ENCODE data around the gene ARL5C.

Gene ARL5C

GRCh38 chr17:39194985-39195524 is 29.1 kb upstream of the ARL5C start:
- no peak for DNase-seq (ENCODE audit: extremely low read depth in 1 of 2, low read depth in 1 of 2)

GRCh38 chr17:39194089-39194984 is 28.4 kb upstream of the ARL5C start:
- no peak for DNase-seq (ENCODE audit: extremely low read depth in 1 of 2, low read depth in 1 of 2)

- DNase-seq (ENCODE audit: extremely low read depth in 1 of 2, low read depth in 1 of 2) = no peak
These were observed 27.4 kb upstream of the ARL5C start for GRCh38 chr17:39193346-39193745.

- DNase-seq (ENCODE audit: extremely low read depth in 1 of 2, low read depth in 1 of 2) = no peak
These were observed 26.9 kb upstream of the ARL5C start for GRCh38 chr17:39192901-39193300.

- no peak for DNase-seq (ENCODE audit: extremely low read depth in 1 of 2, low read depth in 1 of 2)
These were observed 26.0 kb upstream of the ARL5C start for GRCh38 chr17:39191750-39192510.

- no peak for DNase-seq (ENCODE audit: extremely low read depth in 1 of 2, low read depth in 1 of 2)
These were observed 21.3 kb upstream of the ARL5C start for GRCh38 chr17:39187152-39187830.

GRCh38 chr17:39186481-39187002 is 20.6 kb upstream of the ARL5C start:
- no peak for DNase-seq (ENCODE audit: extremely low read depth in 1 of 2, low read depth in 1 of 2)

- no peak for DNase-seq (ENCODE audit: extremely low read depth in 1 of 2, low read depth in 1 of 2)
These were observed 17.8 kb upstream of the ARL5C start for GRCh38 chr17:39183720-39184119.

- no peak for DNase-seq (ENCODE audit: extremely low read depth in 1 of 2, low read depth in 1 of 2)
These were observed 17.1 kb upstream of the ARL5C start for GRCh38 chr17:39183045-39183444.

GRCh38 chr17:39181303-39181702 is 15.3 kb upstream of the ARL5C start:
- no peak for DNase-seq (ENCODE audit: extremely low read depth in 1 of 2, low read depth in 1 of 2)

- no peak for DNase-seq (ENCODE audit: extremely low read depth in 1 of 2, low read depth in 1 of 2)
These were observed 12.6 kb upstream of the ARL5C start for GRCh38 chr17:39178536-39178935.

GRCh38 chr17:39177256-39177655 is 11.3 kb upstream of the ARL5C start:
- DNase-seq (ENCODE audit: extremely low read depth in 1 of 2, low read depth in 1 of 2) = no peak

- no peak for DNase-seq (ENCODE audit: extremely low read depth in 1 of 2, low read depth in 1 of 2)
These were observed 9.7 kb upstream of the ARL5C start for GRCh38 chr17:39175695-39176093.

- DNase-seq (ENCODE audit: extremely low read depth in 1 of 2, low read depth in 1 of 2) = peak; percentile 58 to 74
These were observed 9.1 kb upstream of the ARL5C start for GRCh38 chr17:39174920-39175694.

- no peak for DNase-seq (ENCODE audit: extremely low read depth in 1 of 2, low read depth in 1 of 2)
These were observed 7.7 kb upstream of the ARL5C start for GRCh38 chr17:39173526-39174274.

GRCh38 chr17:39173080-39173479 is 7.1 kb upstream of the ARL5C start:
- no peak for DNase-seq (ENCODE audit: extremely low read depth in 1 of 2, low read depth in 1 of 2)

- no peak for DNase-seq (ENCODE audit: extremely low read depth in 1 of 2, low read depth in 1 of 2)
These were observed 6.0 kb upstream of the ARL5C start for GRCh38 chr17:39171933-39172332.

- no peak for DNase-seq (ENCODE audit: extremely low read depth in 1 of 2, low read depth in 1 of 2)
These were observed 4.6 kb upstream of the ARL5C start for GRCh38 chr17:39170558-39170957.

GRCh38 chr17:39170109-39170508 is 4.1 kb upstream of the ARL5C start:
- DNase-seq (ENCODE audit: extremely low read depth in 1 of 2, low read depth in 1 of 2) = no peak

All from activated CD8-positive, alpha-beta memory T cell treated with anti-CD3 and anti-CD28 coated beads for 1 hour (primary cell).